Upper lobe of right lung (tissue), 1 donor: Measurements from ENCODE around the gene PTK7. TPM values are rescaled to one million over a fixed set of nuclear protein-coding genes. Genes with fewer than 3 reads are reported as not detected.

ENCODE experiments used
- ATAC-seq: fragments of 200-7000 bp; cut with Tn5 transposase; one replicate; pipeline ENCODE4 v1.9.1; 2020; ENCODE audit warnings: mild to moderate bottlenecking, moderate library complexity
- DNase-seq: peaks from one replicate; pipeline ENCODE4 v3.0.0-alpha.2; 2020
- H3K27ac ChIP-seq: fragments of 200-600 bp; one replicate; pipeline ENCODE4 v1.8.0; 2022
- H3K27me3 ChIP-seq: fragments of 200-600 bp; one replicate; pipeline ENCODE4 v1.8.0; 2022; ENCODE audit warnings: mild to moderate bottlenecking
- H3K36me3 ChIP-seq: fragments of 200-600 bp; one replicate; pipeline ENCODE4 v1.8.0; 2022
- H3K4me1 ChIP-seq: fragments of 200-600 bp; one replicate; pipeline ENCODE4 v1.8.0; 2022
- H3K4me3 ChIP-seq: fragments of 200-600 bp; one replicate; pipeline ENCODE4 v1.8.0; 2022; ENCODE audit warnings: mild to moderate bottlenecking
- H3K9me3 ChIP-seq: fragments of 200-600 bp; one replicate; pipeline ENCODE4 v1.8.0; 2022
- CTCF ChIP-seq: fragments of 200-600 bp; IDR thresholded peaks from one replicate; pipeline ENCODE4 v1.8.0; 2022; ENCODE audit warnings: antibody characterized with exemption
- intact Hi-C: fragments of 100-400 bp; cut with DNase I; formaldehyde crosslinking; loops from one replicate; pipeline ENCODE4 v1.11.0; 2022
- total RNA-seq: library from RNA; stranded (reverse); fragmentation: NEBNext Ultra II Directional; extraction: Animal tissue kit (Norgen Biotek cat#: 25700); gene quantifications from one replicate; pipeline ENCODE4 v1.2.1, GENCODE V29; 2021
- donor health status: DM: no; HTN: yes; CAD: no; lungs with severe emphysema.

The PTK7 gene
- total RNA-seq, 1 donor from 2014 or later = 97.1 TPM

GRCh38 chr6:43200541-43200940 lies 124.4 kb downstream of the PTK7 start:
- no peak overlapping the region for H3K27ac ChIP-seq
- H3K36me3 ChIP-seq = peaks cover 51% of the 10 kb centered on the region
- H3K9me3 ChIP-seq = no peaks in the 10 kb centered on the region
- intact Hi-C loops = no loop called here
- ATAC-seq = no peak
- TF ChIP-seq CTCF = no peak
- DNase-seq = peak; percentile 48
- H3K27me3 ChIP-seq = no peaks in the 10 kb centered on the region
- H3K4me1 ChIP-seq = no peaks in the 10 kb centered on the region
- no peak overlapping the region for H3K4me3 ChIP-seq

GRCh38 chr6:43202451-43202850 lies 126.3 kb downstream of the PTK7 start:
- Histone ChIP-seq H3K9me3 (no peaks in the 10 kb centered on the region), H3K27ac (no peak overlapping the region), H3K4me1 (no peaks in the 10 kb centered on the region), H3K36me3 (peaks cover 32% of the 10 kb centered on the region), H3K4me3 (no peak overlapping the region), H3K27me3 (no peaks in the 10 kb centered on the region)
- no peak for TF ChIP-seq CTCF
- ATAC-seq (no peak), DNase-seq (peak; percentile 23)
- intact Hi-C loops = no loop called here

DNA sequence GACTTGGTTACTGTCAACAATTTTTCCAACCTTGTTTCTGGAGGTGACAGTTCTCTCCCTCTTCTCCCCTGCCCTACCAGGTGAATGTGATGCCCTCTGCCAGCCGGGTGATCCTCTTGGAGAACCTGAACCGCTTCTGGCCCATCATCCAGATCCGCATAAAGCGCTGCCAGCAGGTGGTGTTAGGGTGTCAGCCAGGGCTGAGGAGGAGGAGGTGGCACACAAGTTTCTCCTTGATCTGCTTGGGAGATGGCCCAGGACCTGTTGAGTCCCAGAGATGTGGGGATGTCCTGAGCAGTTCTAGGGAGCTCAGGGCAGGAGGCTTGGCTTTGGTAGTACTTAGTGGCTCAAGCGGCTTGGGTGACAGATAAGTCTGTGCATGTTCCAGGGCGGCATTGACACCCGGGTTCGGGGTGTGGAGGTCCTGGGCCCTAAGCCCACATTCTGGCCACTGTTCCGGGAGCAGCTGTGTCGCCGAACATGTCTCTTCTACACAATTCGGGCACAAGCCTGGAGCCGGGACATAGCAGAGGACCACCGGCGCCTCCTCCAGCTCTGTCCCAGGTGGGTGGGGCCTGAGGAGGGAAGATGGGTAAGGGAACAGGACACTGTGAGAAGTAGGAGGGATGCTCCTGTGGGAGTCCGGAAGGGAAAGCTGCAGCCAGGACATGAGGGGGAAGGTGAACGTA lies 127.1 kb downstream of the PTK7 start:
- no peak for TF ChIP-seq CTCF
- H3K27me3 ChIP-seq = no peaks in the 10 kb centered on the region
- H3K4me3 ChIP-seq = no peak overlapping the region
- intact Hi-C loops = no loop called here
- ATAC-seq (no peak), DNase-seq (peak; percentile 55)
- H3K4me1 ChIP-seq = no peaks in the 10 kb centered on the region
- H3K36me3 ChIP-seq = peaks cover 25% of the 10 kb centered on the region
- no peak overlapping the region for H3K27ac ChIP-seq
- no peaks in the 10 kb centered on the region for H3K9me3 ChIP-seq

DNA sequence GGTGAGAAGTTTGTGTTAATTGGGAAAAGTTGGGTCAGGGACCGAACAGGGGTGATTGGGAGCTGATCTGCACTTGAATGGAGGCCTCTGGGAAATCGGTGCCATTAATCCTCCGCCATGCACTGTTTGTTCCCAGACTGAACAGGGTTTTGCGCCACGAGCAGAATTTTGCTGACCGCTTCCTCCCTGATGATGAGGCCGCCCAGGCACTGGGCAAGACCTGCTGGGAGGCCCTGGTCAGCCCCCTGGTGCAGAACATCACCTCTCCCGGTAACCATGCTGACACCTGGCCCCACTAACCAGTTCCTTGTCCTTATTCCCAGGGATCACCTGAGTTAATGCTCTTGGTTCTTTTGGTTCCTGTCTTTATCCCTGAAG lies 127.6 kb downstream of the PTK7 start:
- H3K27me3 ChIP-seq = no peaks in the 10 kb centered on the region
- no peaks in the 10 kb centered on the region for H3K9me3 ChIP-seq
- intact Hi-C loops = no loop called here
- H3K27ac ChIP-seq = no peak overlapping the region
- ATAC-seq = no peak
- no peak overlapping the region for H3K4me3 ChIP-seq
- peak; percentile 40 for DNase-seq
- no peaks in the 10 kb centered on the region for H3K4me1 ChIP-seq
- H3K36me3 ChIP-seq = peaks cover 29% of the 10 kb centered on the region
- no peak for TF ChIP-seq CTCF

GRCh38 chr6:43204271-43205105 lies 128.4 kb downstream of the PTK7 start:
- intact Hi-C loops = no loop called here
- H3K27ac ChIP-seq = no peak overlapping the region
- ATAC-seq (no peak), DNase-seq (peak; percentile 55)
- no peaks in the 10 kb centered on the region for H3K27me3 ChIP-seq
- TF ChIP-seq CTCF = no peak
- H3K4me3 ChIP-seq = no peak overlapping the region
- H3K4me1 ChIP-seq = no peaks in the 10 kb centered on the region
- peaks cover 33% of the 10 kb centered on the region for H3K36me3 ChIP-seq
- no peaks in the 10 kb centered on the region for H3K9me3 ChIP-seq
